Brain microvascular endothelial cell (primary cell): Measurements from ENCODE around the gene SDC1.

Experiments used
- DNase-seq: peaks from one replicate; pipeline ENCODE4 v3.0.0-alpha.2; 2020
- H3K27ac ChIP-seq: fragments of 250-450 bp; sonication (Bioruptor Pico); 2 replicates; pipeline ENCODE4 v1.5.1; 2020; ENCODE audit warnings: mild to moderate bottlenecking, moderate library complexity
- H3K27me3 ChIP-seq: fragments of 250-450 bp; sonication (Bioruptor Pico); replicated peaks from 2 replicates; pipeline ENCODE4 v1.5.1; 2020; ENCODE audit warnings: mild to moderate bottlenecking
- H3K36me3 ChIP-seq: fragments of 250-450 bp; sonication (Bioruptor Pico); replicated peaks from 2 replicates; pipeline ENCODE4 v1.5.1; 2020; ENCODE audit warnings: mild to moderate bottlenecking
- H3K4me3 ChIP-seq: 2 replicates; pipeline ENCODE4 v1.5.1; 2011; ENCODE audit warnings: low read depth, mild to moderate bottlenecking, control low read depth, low read length, moderate library complexity
- CTCF ChIP-seq: IDR thresholded peaks from 2 replicates; pipeline ENCODE4 v1.5.1; 2011; ENCODE audit warnings: low read depth, mild to moderate bottlenecking, moderate library complexity, low read length, control low read depth, inconsistent platforms; ENCODE audit errors: missing control alignments
- in situ Hi-C: cut with HindIII; loops from 2 replicates; pipeline ENCODE4 v1.10.0; 2017; ENCODE audit warnings: low sequenced_read_pairs, low pct_ligation_motif_present

The SDC1 gene

DNA sequence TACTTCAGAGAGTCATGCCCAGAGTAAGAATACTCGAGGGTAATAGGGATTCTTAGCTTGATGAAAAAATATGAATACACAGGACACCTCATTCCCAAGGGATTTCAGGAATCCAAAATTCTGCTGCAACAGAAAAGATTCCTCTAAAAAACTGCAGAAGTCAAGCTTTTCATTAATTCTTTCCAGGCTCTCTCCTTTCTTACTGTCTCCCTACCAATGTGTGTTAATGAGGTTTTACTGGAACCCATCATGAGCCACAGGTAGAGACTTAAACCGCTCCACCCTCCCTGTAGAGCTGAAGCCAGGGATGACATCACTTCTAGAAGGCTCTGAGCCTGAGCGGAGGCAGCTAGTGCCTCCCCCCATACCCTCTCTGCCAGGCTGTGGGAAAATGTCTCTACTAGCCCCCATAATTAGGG, 3.4 kb downstream of the SDC1 start:
- Histone ChIP-seq H3K36me3 (no peaks in the 10 kb centered on the region), H3K27ac (no peak overlapping the region), H3K4me3 (no peak overlapping the region), H3K27me3 (no peaks in the 10 kb centered on the region)
- no peak for DNase-seq
- no peak for TF ChIP-seq CTCF
- in situ Hi-C loops, result loop anchor here (10.0 kb wide), 1 partner anchor 87 kb away; no protein-coding TSS in a partner anchor

DNA sequence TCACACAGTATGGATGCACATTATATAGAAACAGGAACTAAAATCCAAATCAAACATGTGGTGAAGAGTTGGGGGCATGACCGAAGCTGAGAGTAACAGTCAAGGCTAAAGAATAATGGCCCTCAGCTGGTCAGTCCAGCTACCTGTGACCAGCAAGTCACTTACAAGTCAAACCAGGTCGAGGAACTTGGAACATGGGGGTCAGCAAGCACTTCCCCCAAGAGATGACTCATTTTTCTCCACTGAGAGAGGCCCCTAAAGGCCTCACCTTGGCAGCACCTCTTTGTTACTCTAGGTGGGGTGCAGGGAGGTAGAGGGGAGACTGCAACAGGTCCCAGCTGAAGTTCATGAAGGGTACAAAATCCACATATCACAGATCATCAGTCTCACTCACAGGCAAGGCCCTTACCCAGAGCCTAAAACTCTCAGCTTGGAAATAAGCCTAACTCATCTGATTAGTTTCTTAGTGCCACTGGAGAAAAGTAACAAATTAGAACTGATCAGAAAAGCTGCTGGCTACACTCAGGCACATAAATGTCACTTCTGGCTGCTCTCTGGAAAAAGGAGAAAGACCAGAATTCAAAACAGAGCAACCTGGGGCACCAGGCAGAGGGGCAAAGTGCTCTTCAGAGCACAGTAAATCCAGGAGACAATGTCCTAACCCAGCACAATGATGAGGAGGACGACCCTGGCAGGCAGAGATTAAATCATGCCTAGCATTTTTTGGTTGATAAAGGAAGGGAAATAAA, 4.0 kb downstream of the SDC1 start:
- in situ Hi-C loops, result loop anchor here (10.0 kb wide), 1 partner anchor 86 kb away; no protein-coding TSS in a partner anchor
- no peak for DNase-seq

DNA sequence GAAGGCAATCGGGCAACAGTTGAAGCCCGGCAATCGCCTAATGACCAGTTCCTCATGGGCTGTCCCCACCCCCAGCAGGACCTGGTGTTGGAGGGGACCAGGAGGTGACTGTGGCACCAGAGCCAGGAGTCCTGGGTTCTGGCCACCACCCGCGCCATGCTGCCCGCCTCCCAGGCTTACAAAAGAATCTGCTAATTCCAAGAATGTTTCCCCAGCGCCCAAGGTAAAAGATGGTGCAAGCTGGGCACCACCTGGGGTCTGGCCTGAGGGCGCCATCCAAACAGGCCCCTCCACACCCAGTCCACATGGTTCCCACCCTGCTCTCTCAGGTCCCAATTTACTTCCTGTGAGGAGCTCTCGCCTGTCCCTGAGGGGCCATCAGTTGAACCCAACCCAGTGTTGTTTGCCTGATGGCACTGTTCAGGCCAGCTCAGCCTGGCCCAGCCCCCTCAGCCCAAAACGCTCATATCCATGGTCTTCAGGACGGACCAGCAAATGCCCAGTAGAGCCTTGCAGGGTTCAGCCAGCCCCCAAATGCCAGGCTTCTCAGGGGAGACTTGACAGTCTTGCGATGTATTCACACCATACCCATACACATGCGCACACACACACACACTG, 5.1 kb downstream of the SDC1 start:
- Histone ChIP-seq H3K36me3 (no peaks in the 10 kb centered on the region), H3K27me3 (no peaks in the 10 kb centered on the region), H3K4me3 (no peak overlapping the region), H3K27ac (no peak overlapping the region)
- no peak for DNase-seq
- in situ Hi-C loops, result loop anchor here (10.0 kb wide), 1 partner anchor 85 kb away; no protein-coding TSS in a partner anchor
- TF ChIP-seq CTCF, result no peak

More for the DNA sequence above, 4.0 kb downstream of the SDC1 start:
- Histone ChIP-seq H3K4me3 (no peak overlapping the region), H3K27ac (no peak overlapping the region), H3K36me3 (no peaks in the 10 kb centered on the region), H3K27me3 (no peaks in the 10 kb centered on the region)
- no peak for TF ChIP-seq CTCF

DNA sequence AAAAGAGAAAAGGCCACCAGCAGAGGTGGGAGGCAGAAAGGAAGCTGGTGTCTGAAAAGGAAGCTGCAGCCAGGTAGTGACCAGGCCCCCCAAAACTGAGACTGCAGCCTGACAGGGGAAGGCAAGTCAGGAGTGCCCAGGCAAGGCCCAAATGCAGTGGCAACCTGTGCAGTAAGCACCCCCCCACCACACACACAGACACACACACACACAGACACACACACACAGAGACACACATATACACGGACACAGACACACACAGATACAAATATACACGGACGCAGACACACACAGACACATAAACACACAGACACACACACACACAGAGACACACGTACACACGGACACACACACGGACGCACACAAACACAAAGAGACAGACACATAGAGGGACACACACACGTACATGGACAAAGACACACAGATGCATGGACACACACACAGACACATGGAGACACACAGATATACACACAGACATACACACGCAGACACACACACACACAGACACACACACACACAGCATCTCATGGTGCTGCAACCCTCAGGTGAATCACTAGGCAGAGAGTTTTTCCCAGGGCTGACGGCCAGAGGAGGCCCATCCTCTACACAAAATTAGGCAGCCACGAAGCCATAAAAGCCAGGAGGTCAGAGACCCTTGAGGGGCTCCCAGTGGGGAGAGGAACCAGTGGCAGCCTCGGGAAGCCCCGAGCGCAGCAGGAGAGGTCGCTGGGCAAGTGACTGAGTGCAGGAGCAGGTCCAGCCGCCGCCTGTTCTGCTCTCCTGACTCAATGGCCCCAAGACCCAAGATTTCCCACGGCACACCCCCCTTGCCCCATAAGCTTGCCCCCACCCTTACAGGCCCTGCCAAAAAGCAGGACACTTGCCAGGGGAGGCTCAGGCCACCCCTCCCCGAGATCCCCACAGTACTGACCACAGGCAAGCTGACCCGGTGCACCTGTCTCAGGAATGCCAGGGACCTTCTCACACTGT, 6.3 kb downstream of the SDC1 start:
- Histone ChIP-seq H3K27ac (no peak overlapping the region), H3K27me3 (no peaks in the 10 kb centered on the region), H3K36me3 (no peaks in the 10 kb centered on the region), H3K4me3 (no peak overlapping the region)
- DNase-seq, result no peak
- in situ Hi-C loops, result no loop called here
- no peak for TF ChIP-seq CTCF

DNA sequence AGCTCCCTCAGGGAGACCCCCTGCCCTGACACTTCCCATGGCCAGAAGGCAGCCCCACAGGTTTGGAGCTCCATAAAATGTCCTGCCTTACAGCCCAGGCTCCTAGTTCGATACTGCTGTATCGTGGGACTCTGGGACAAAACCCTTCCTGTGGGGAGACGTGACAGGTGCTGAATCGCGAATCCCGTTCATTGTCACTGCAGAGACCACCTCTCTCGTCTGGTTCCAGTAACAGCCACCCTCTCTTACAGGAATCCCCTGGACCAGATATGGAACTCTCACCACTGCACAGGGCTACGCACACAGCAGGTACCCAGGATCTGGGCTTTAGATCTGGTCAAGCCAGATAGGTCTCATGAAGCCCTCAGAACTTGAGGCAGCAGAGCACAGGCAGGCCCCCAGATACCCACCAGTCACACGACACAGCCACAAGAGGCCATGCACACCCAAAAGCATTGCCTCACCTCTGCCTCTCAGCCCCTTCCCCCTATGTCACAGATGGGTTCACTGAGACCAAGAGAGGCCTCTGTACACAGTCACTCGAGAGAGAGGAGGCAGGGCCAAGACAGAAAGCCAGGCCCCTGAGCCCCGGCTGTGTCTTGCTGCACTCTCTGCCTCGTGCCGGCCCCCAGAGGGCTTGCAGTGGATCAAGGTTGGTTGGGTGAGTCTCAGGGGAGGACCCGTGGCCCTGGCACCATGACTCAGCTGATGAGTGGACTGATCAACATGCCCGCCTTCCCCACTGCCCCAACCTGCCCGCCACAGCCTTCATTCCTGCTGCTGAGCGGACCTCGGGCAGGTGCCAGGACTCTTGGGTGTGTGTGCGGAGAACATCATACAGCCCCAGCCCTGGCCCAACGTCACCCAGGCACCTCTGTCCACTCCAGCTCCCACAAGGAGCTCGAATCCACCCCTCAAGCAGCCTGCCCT, 7.6 kb downstream of the SDC1 start:
- no peaks in the 10 kb centered on the region for H3K36me3 ChIP-seq
- no peak for TF ChIP-seq CTCF
- no peak overlapping the region for H3K27ac ChIP-seq
- no peak overlapping the region for H3K4me3 ChIP-seq
- no peaks in the 10 kb centered on the region for H3K27me3 ChIP-seq
- in situ Hi-C loops, result no loop called here
- no peak for DNase-seq
